GM12878 (cell line): ENCODE results near the gene BRINP3. TPM values are rescaled to one million over a fixed set of nuclear protein-coding genes. Genes with fewer than 3 reads are reported as not detected.

Source experiments
- ATAC-seq: fragments of 200-7000 bp; cut with Tn5 transposase; 3 replicates; pipeline ENCODE4 v1.9.1; 2020; ENCODE audit warnings: mild to moderate bottlenecking, moderate library complexity
- BruUV-seq: library from RNA; stranded (reverse); fragments of 400-500 nt; replicated peaks from 2 replicates; lab custom pipeline; 2021; lab: Mats Ljungman, UMichigan
- CTCF ChIA-PET: fragments of 300-600 bp; sonication (Branson Sonifier 250); formaldehyde crosslinking; extraction: SDS; loops from one replicate; lab custom pipeline; 2021; ENCODE audit warnings: inconsistent platforms; lab: Yijun Ruan, JAX
- POLR2A ChIA-PET: fragments of 350-600 bp; formaldehyde crosslinking; extraction: SDS; loops from one replicate; lab custom pipeline; 2021; ENCODE audit warnings: inconsistent platforms; lab: Charles Lee
- RAD21 ChIA-PET: fragments of 300-600 bp; sonication (Branson Sonifier 250); formaldehyde crosslinking; loops from one replicate; lab custom pipeline; 2023; ENCODE audit warnings: antibody characterized with exemption; ENCODE audit not compliant: unreplicated experiment; lab: Charles Lee
- SMC1A ChIA-PET: fragments of 300-600 bp; sonication (Branson Sonifier 250); formaldehyde crosslinking; loops from one replicate; lab custom pipeline; 2023; ENCODE audit not compliant: unreplicated experiment, uncharacterized antibody; lab: Charles Lee
- DNase-seq: peaks from one replicate; pipeline ENCODE4 v3.0.0-alpha.2; 2011; ENCODE audit warnings: low read depth, low spot score
- FAIRE-seq: peaks from 3 replicates; lab custom pipeline; 2011; peaks lifted over from hg19 to GRCh38; lab: Jason Lieb, UNC
- H2AFZ ChIP-seq: 2 replicates; pipeline ENCODE4 v1.6.0; 2011; ENCODE audit warnings: low read depth, low read length, control low read depth; ENCODE audit not compliant: control insufficient read depth
- H3K27ac ChIP-seq: 2 replicates; pipeline ENCODE4 v1.5.1; 2011; ENCODE audit warnings: control low read depth; ENCODE audit not compliant: control insufficient read depth, insufficient read depth
- H3K27me3 ChIP-seq, 2 experiments: replicated peaks in 1 of 2; 2 replicates each; pipeline versions ENCODE4 v1.6.0 to v1.6.1; 2011; ENCODE audit warnings: low read length in 1 of 2; ENCODE audit not compliant: control insufficient read depth in 2 of 2, insufficient read depth in 2 of 2
- H3K36me3 ChIP-seq, 2 experiments: 2 replicates each; pipeline ENCODE4 v1.5.1; 2011; ENCODE audit warnings: low read length in 1 of 2; ENCODE audit not compliant: control insufficient read depth in 2 of 2, insufficient read depth in 2 of 2
- H3K4me1 ChIP-seq: 2 replicates; pipeline ENCODE4 v1.6.1; 2011; ENCODE audit warnings: mild to moderate bottlenecking, low read length, moderate library complexity, mixed read lengths; ENCODE audit not compliant: control insufficient read depth, insufficient read depth
- H3K4me2 ChIP-seq: 2 replicates; pipeline ENCODE4 v1.6.0; 2011; ENCODE audit warnings: control low read depth; ENCODE audit not compliant: control insufficient read depth, insufficient read depth
- H3K4me3 ChIP-seq: fragments of 200-600 bp; sonication (generic); 2 replicates; pipeline ENCODE4 v1.5.1; 2016
- H3K79me2 ChIP-seq: 2 replicates; pipeline ENCODE4 v1.6.0; 2011; ENCODE audit warnings: low read length; ENCODE audit not compliant: control insufficient read depth, insufficient read depth
- H3K9ac ChIP-seq: 2 replicates; pipeline ENCODE4 v1.8.0; 2011; ENCODE audit warnings: low read length, control low read depth, mixed read lengths; ENCODE audit not compliant: control insufficient read depth, insufficient read depth
- H3K9me3 ChIP-seq: replicated peaks from 3 replicates; pipeline ENCODE4 v1.5.1; 2011; ENCODE audit warnings: mild to moderate bottlenecking, low read length; ENCODE audit not compliant: control insufficient read depth, insufficient read depth
- H4K20me1 ChIP-seq: 2 replicates; pipeline ENCODE4 v1.6.0; 2011; ENCODE audit not compliant: control insufficient read depth, insufficient read depth
- BCLAF1 ChIP-seq: fragments of 450-650 bp; IDR thresholded peaks from 2 replicates; pipeline ENCODE4 v1.6.1; 2017; ENCODE audit warnings: antibody characterized with exemption, mild to moderate bottlenecking, moderate library complexity
- EP300 ChIP-seq, 2 experiments: fragments of 150-350 bp in 1 of 2; IDR thresholded peaks; 2 replicates each; pipeline ENCODE4 v1.6.1; 2011 to 2012; ENCODE audit warnings: low read depth in 2 of 2, low read length in 2 of 2, borderline replicate concordance in 1 of 2, improper control_type of control experiment in 1 of 2, inconsistent platforms in 1 of 2; ENCODE audit not compliant: control insufficient read depth in 1 of 2
- EZH2 ChIP-seq: IDR thresholded peaks from 2 replicates; pipeline ENCODE4 v1.6.1; 2012; ENCODE audit warnings: low read depth, mild to moderate bottlenecking, control low read depth, inconsistent platforms, low read length, borderline replicate concordance; ENCODE audit not compliant: control insufficient read depth
- FOS ChIP-seq: IDR thresholded peaks from 3 replicates; pipeline ENCODE4 v1.6.1; 2011; ENCODE audit warnings: borderline replicate concordance; ENCODE audit not compliant: insufficient read length; ENCODE audit errors: extremely low read depth
- HDAC6 ChIP-seq: fragments of 200-600 bp; sonication (generic); IDR thresholded peaks from one replicate; pipeline ENCODE4 v1.8.0; 2017; ENCODE audit warnings: antibody characterized with exemption; ENCODE audit not compliant: unreplicated experiment
- IKZF2 ChIP-seq, 2 experiments: fragments of 450-650 bp; IDR thresholded peaks; 2 replicates each; pipeline ENCODE4 v1.6.1; 2017; ENCODE audit warnings: mild to moderate bottlenecking in 2 of 2, moderate library complexity in 2 of 2
- KDM1A ChIP-seq: fragments of 200-600 bp; sonication (generic); IDR thresholded peaks from 2 replicates; pipeline ENCODE4 v1.6.1; 2016; ENCODE audit warnings: borderline replicate concordance
- MEF2B ChIP-seq: fragments of 450-650 bp; IDR thresholded peaks from 2 replicates; pipeline ENCODE4 v1.6.1; 2018; ENCODE audit warnings: mild to moderate bottlenecking, moderate library complexity; ENCODE audit not compliant: partially characterized antibody, poor library complexity, severe bottlenecking
- NFYA ChIP-seq: IDR thresholded peaks from 2 replicates; pipeline ENCODE4 v1.6.1; 2011; ENCODE audit warnings: low read depth, mild to moderate bottlenecking, low read length, improper control_type of control experiment, borderline replicate concordance
- NR2F1 ChIP-seq: fragments of 450-650 bp; conservative IDR thresholded peaks from 2 replicates; pipeline ENCODE4 v1.6.1; 2017; ENCODE audit warnings: mild to moderate bottlenecking
- PAX5 ChIP-seq: IDR thresholded peaks from 2 replicates; pipeline ENCODE4 v1.6.1; 2011; ENCODE audit warnings: low read depth, low read length, borderline replicate concordance
- SIX5 ChIP-seq: IDR thresholded peaks from 2 replicates; pipeline ENCODE4 v1.6.1; 2011; ENCODE audit warnings: mild to moderate bottlenecking, low read depth, low read length, moderate library complexity; ENCODE audit not compliant: severe bottlenecking
- SMARCA5 ChIP-seq: fragments of 450-650 bp; IDR thresholded peaks from 2 replicates; pipeline ENCODE4 v1.6.1; 2017; ENCODE audit warnings: mild to moderate bottlenecking
- ZNF207 ChIP-seq: fragments of 450-650 bp; IDR thresholded peaks from 2 replicates; pipeline ENCODE4 v1.6.1; 2014; ENCODE audit warnings: antibody characterized with exemption, mild to moderate bottlenecking, borderline replicate concordance
- in situ Hi-C: fragments of 300-500 bp; cut with MboI; formaldehyde crosslinking; loops from 9 replicates; pipeline ENCODE4 v1.14.3; 2018; ENCODE audit warnings: mixed read lengths
- intact Hi-C: fragments of 100-400 bp; cut with micrococcal nuclease; formaldehyde crosslinking; loops from one replicate; pipeline ENCODE4 v1.14.2; 2022; ENCODE audit not compliant: unreplicated experiment
- polyA plus RNA-seq, 11 experiments: library from polyadenylated mRNA; depleted of rRNA in 4 of 11; unstranded in 6 of 11; stranded (reverse) in 5 of 11; fragments of >200 nt; fragmentation: Nextera tagmentation in 4 of 11; fragmentation: Illumina TruSeq in 1 of 11; extraction: Ambion mirVana in 4 of 11; extraction: Trizol in 1 of 11; gene quantifications; 1 replicate in 1 of 11; 2 replicates in 10 of 11; pipeline versions ENCODE4 v1.2.1 to v1.2.3, GENCODE V29; 2011 to 2016; ENCODE audit warnings: inconsistent platforms in 2 of 11, missing spikeins in 2 of 11, low read depth in 1 of 11
- total RNA-seq, 4 experiments: library from RNA; depleted of rRNA in 3 of 4; stranded (reverse); fragments of >200 nt in 3 of 4; fragmentation: Illumina TruSeq in 1 of 4; extraction: Trizol in 1 of 4; gene quantifications; 2 replicates each; pipeline versions ENCODE4 v1.2.1 to v1.2.3, GENCODE V29; 2013 to 2021
- TF ChIP-seq, protein P1 (sequence below): IDR thresholded peaks from 2 replicates; pipeline ENCODE4 v1.6.1; 2011; ENCODE audit warnings: low read depth, low read length, improper control_type of control experiment, borderline replicate concordance
- TF ChIP-seq, protein P2 (sequence below): IDR thresholded peaks from 2 replicates; pipeline ENCODE4 v1.6.1; 2012; ENCODE audit warnings: low read depth, low read length, improper control_type of control experiment

BRINP3 gene
- total and polyA plus RNA-seq, 10 of the 15 experiments (the other 5 are each of a cell fraction or from before 2014, with no cell fraction given) = under 0.01 TPM; not detected in 9

DNA sequence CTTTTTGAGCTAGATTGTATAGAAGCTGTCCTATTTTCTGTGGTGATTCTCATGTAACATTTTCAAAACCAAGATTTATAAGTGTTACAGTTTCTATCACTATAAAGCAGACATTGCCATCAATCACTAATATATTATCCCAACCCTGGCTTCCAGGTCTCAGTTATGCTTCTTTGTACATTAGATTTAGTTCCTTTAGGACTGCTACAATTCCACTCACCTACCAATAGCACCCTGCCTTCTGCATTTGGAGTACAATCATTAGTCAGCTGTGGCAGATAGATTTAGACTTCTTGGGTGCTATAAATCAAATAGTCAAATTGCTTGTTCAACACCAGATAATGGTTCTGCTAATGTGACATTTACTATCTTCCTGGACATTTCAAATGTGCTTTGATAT lies 281.6 kb downstream of the BRINP3 start:
- SMC1A ChIA-PET = no interaction called here
- RAD21 ChIA-PET = no interaction called here
- H4K20me1 ChIP-seq = no peaks in the 10 kb centered on the region
- ATAC-seq = no peak
- intact Hi-C loops = no loop called here
- H3K4me3 ChIP-seq = no peak overlapping the region
- H3K27ac ChIP-seq = no peak overlapping the region
- H3K4me2 ChIP-seq = no peak overlapping the region
- no peak overlapping the region for H3K9ac ChIP-seq
- no TSS peak for BruUV-seq
- TF ChIP-seq EP300 (IDR thresholded peaks at IDR 0.05; ENCODE audit: borderline replicate concordance in 1 of 2, control insufficient read depth in 1 of 2, low read depth in 2 of 2, low read length in 2 of 2) (no peak), FOS (no peak), PAX5 (no peak), NFYA (no peak), IKZF2 (IDR thresholded peaks at IDR 0.05) (no peak), EZH2 (no peak), MEF2B (no peak), SIX5 (no peak), SMARCA5 (no peak), HDAC6 (no peak), ZNF207 (no peak), KDM1A (no peak), BCLAF1 (no peak), NR2F1 (no peak)
- TF ChIP-seq, protein P1, sequence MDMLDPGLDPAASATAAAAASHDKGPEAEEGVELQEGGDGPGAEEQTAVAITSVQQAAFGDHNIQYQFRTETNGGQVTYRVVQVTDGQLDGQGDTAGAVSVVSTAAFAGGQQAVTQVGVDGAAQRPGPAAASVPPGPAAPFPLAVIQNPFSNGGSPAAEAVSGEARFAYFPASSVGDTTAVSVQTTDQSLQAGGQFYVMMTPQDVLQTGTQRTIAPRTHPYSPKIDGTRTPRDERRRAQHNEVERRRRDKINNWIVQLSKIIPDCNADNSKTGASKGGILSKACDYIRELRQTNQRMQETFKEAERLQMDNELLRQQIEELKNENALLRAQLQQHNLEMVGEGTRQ = no peak
- TF ChIP-seq, protein P2, sequence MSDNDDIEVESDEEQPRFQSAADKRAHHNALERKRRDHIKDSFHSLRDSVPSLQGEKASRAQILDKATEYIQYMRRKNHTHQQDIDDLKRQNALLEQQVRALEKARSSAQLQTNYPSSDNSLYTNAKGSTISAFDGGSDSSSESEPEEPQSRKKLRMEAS = no peak
- H3K79me2 ChIP-seq = no peaks in the 10 kb centered on the region
- no peak overlapping the region for H2AFZ ChIP-seq
- no peak for DNase-seq
- H3K27me3 ChIP-seq = no peaks in the 10 kb centered on the region
- POLR2A ChIA-PET = no interaction called here
- in situ Hi-C loops = no loop called here
- CTCF ChIA-PET = no interaction called here
- H3K36me3 ChIP-seq = no peaks in the 10 kb centered on the region
- H3K9me3 ChIP-seq = no peaks in the 10 kb centered on the region
- FAIRE-seq = no peak
- no peaks in the 10 kb centered on the region for H3K4me1 ChIP-seq
